NCI-H2029 (cell line): Measurements from ENCODE around the gene MAGEB3.
"Not testable (repeated sequence)": the region's sequence is repeated elsewhere in the genome, so short reads cannot be mapped to it uniquely, and the experiment has no call there.

ENCODE experiments used
- DNase-seq: peaks from one replicate; lab custom pipeline; 2025; lab: John Stamatoyannopoulos, UW

Gene MAGEB3

GRCh38 chrX:30230395-30230794 is at the start of gene MAGEB3:
MAGEB3 (plus strand) TSS chrX:30230657; CDS start chrX:30235925, 5,268 bp downstream.
- no peak for DNase-seq

- no peak for DNase-seq
Measured at GRCh38 chrX:30181353-30181752, 49.1 kb upstream of the MAGEB3 start.

GRCh38 chrX:30183554-30183953 is 46.9 kb upstream of the MAGEB3 start:
- DNase-seq, result no peak

GRCh38 chrX:30190426-30190825 is 40.0 kb upstream of the MAGEB3 start:
- DNase-seq, result no peak

GRCh38 chrX:30193910-30194309 is 36.5 kb upstream of the MAGEB3 start:
- DNase-seq, result not testable (repeated sequence)

- DNase-seq, result no peak
Measured at GRCh38 chrX:30196322-30196721, 34.1 kb upstream of the MAGEB3 start.

- DNase-seq, result no peak
Measured at GRCh38 chrX:30212172-30212571, 18.3 kb upstream of the MAGEB3 start.

- DNase-seq, result no peak
Measured at GRCh38 chrX:30215357-30215843, 15.1 kb upstream of the MAGEB3 start, which contains the start of gene MAGEB2. MAGEB2 (plus strand) TSS chrX:30215563; CDS start chrX:30218581, 3,018 bp downstream.

- no peak for DNase-seq
Measured at GRCh38 chrX:30217465-30217864, 13.0 kb upstream of the MAGEB3 start.

GRCh38 chrX:30219372-30219771 is 11.1 kb upstream of the MAGEB3 start:
- no peak for DNase-seq

- no peak for DNase-seq
Measured at GRCh38 chrX:30220661-30221060, 9.8 kb upstream of the MAGEB3 start.

GRCh38 chrX:30224536-30224935 is 5.9 kb upstream of the MAGEB3 start:
- no peak for DNase-seq

- DNase-seq, result no peak
Measured at GRCh38 chrX:30228526-30228925, 1.9 kb upstream of the MAGEB3 start.

GRCh38 chrX:30241724-30242415 is 11.4 kb downstream of the MAGEB3 start, which contains the start of gene MAGEB4:
MAGEB4 (plus strand) TSS chrX:30242000; CDS start chrX:30242136, 136 bp downstream.
- no peak for DNase-seq

- no peak for DNase-seq
Measured at GRCh38 chrX:30246769-30247489, 16.5 kb downstream of the MAGEB3 start, which contains the start of gene MAGEB1. MAGEB1 (plus strand) TSS chrX:30247146; CDS start chrX:30250494, 3,348 bp downstream.

GRCh38 chrX:30248854-30249253 is 18.4 kb downstream of the MAGEB3 start:
- DNase-seq, result no peak

GRCh38 chrX:30253257-30253656 is 22.8 kb downstream of the MAGEB3 start:
- DNase-seq, result no peak

- no peak for DNase-seq
Measured at GRCh38 chrX:30259927-30260326, 29.5 kb downstream of the MAGEB3 start.

GRCh38 chrX:30261012-30261411 is 30.6 kb downstream of the MAGEB3 start:
- DNase-seq, result no peak

- DNase-seq, result no peak
Measured at GRCh38 chrX:30262763-30263162, 32.3 kb downstream of the MAGEB3 start.

- no peak for DNase-seq
Measured at GRCh38 chrX:30270639-30271038, 40.2 kb downstream of the MAGEB3 start.

GRCh38 chrX:30275498-30275897 is 45.0 kb downstream of the MAGEB3 start:
- no peak for DNase-seq

- DNase-seq, result no peak
Measured at GRCh38 chrX:30278365-30278764, 47.9 kb downstream of the MAGEB3 start.
